Islet of Langerhans (tissue), 1 donor: ENCODE measurements around the gene CFC1.
"Not testable (repeated sequence)": the region's sequence is repeated elsewhere in the genome, so short reads cannot be mapped to it uniquely, and the experiment has no call there.

ENCODE experiments used
- FAIRE-seq: peaks from one replicate; lab custom pipeline; 2011; peaks lifted over from hg19 to GRCh38; lab: Jason Lieb, UNC

CFC1 gene

GRCh38 chr2:130599393-130599792 lies at the start of gene CFC1:
CFC1 (minus strand) TSS chr2:130599575; CDS start chr2:130599287, 288 bp downstream.
- peak; percentile 84 for FAIRE-seq

GRCh38 chr2:130641688-130642087 lies 42.3 kb upstream of the CFC1 start:
- FAIRE-seq: not testable (repeated sequence)

- FAIRE-seq: not testable (repeated sequence)
Observed at GRCh38 chr2:130638973-130639372, 39.6 kb upstream of the CFC1 start.

GRCh38 chr2:130628784-130629475 lies 29.6 kb upstream of the CFC1 start:
- FAIRE-seq: not testable (repeated sequence)

- not testable (repeated sequence) for FAIRE-seq
Observed at GRCh38 chr2:130611140-130611539, 11.8 kb upstream of the CFC1 start, which contains the start of gene POTEJ. POTEJ (plus strand) TSS chr2:130611440; CDS start chr2:130611533, 93 bp downstream.

GRCh38 chr2:130610486-130610885 lies 11.1 kb upstream of the CFC1 start:
- not testable (repeated sequence) for FAIRE-seq

GRCh38 chr2:130609002-130609920 lies 9.9 kb upstream of the CFC1 start:
- not testable (repeated sequence) for FAIRE-seq

GRCh38 chr2:130608276-130609001 lies 9.1 kb upstream of the CFC1 start:
- peak; percentile 94 for FAIRE-seq

- FAIRE-seq: peak; percentile 99
Observed at GRCh38 chr2:130601648-130602302, 2.4 kb upstream of the CFC1 start.

GRCh38 chr2:130599926-130600325 lies 551 bp upstream of the CFC1 start:
- FAIRE-seq: not testable (repeated sequence)

GRCh38 chr2:130598463-130598862 lies 912 bp downstream of the CFC1 start:
- not testable (repeated sequence) for FAIRE-seq

GRCh38 chr2:130597994-130598393 lies 1.4 kb downstream of the CFC1 start:
- not testable (repeated sequence) for FAIRE-seq

- FAIRE-seq: not testable (repeated sequence)
Observed at GRCh38 chr2:130596757-130597156, 2.6 kb downstream of the CFC1 start.

GRCh38 chr2:130594011-130594410 lies 5.4 kb downstream of the CFC1 start:
- not testable (repeated sequence) for FAIRE-seq

GRCh38 chr2:130592791-130593414 lies 6.5 kb downstream of the CFC1 start:
- FAIRE-seq: not testable (repeated sequence)

GRCh38 chr2:130590842-130591359 lies 8.5 kb downstream of the CFC1 start:
- FAIRE-seq: not testable (repeated sequence)

- not testable (repeated sequence) for FAIRE-seq
Observed at GRCh38 chr2:130590170-130590841, 9.1 kb downstream of the CFC1 start.

- not testable (repeated sequence) for FAIRE-seq
Observed at GRCh38 chr2:130588688-130589458, 10.5 kb downstream of the CFC1 start.

- not testable (repeated sequence) for FAIRE-seq
Observed at GRCh38 chr2:130584726-130585125, 14.6 kb downstream of the CFC1 start.

GRCh38 chr2:130583582-130583981 lies 15.8 kb downstream of the CFC1 start:
- not testable (repeated sequence) for FAIRE-seq
